Tibial nerve (tissue), 4 donors: Measurements from ENCODE around the gene CFAP221.

Experiments
- CTCF ChIP-seq, 5 experiments: fragments of 200-600 bp in 3 of 5; fragments of 450-650 bp in 2 of 5; sonication (generic) in 3 of 5; IDR thresholded peaks; one replicate each; pipeline ENCODE4 v1.5.1; 2016 to 2019; ENCODE audit warnings: antibody characterized with exemption in 5 of 5, mild to moderate bottlenecking in 3 of 5, moderate library complexity in 2 of 5
- EP300 ChIP-seq, 2 donors: sonication (generic); formaldehyde crosslinking; IDR thresholded peaks; one replicate each; pipeline ENCODE4 v1.6.1; 2017; ENCODE audit warnings: antibody characterized with exemption in 2 of 2, mild to moderate bottlenecking in 1 of 2
- POLR2A ChIP-seq, 2 donors: fragments of 450-650 bp; IDR thresholded peaks; one replicate each; pipeline ENCODE4 v1.6.1; 2017; ENCODE audit warnings: antibody characterized with exemption in 2 of 2, mild to moderate bottlenecking in 2 of 2, moderate library complexity in 2 of 2

GRCh38 chr2:119673796-119674195 is 129.5 kb downstream of the CFAP221 start:
- TF ChIP-seq CTCF (IDR thresholded peaks at IDR 0.05) (no peak), EP300 (IDR thresholded peaks at IDR 0.05) (no peak), POLR2A (IDR thresholded peaks at IDR 0.05) (no peak)
